Gastrocnemius medialis (tissue), 4 donors: Measurements from ENCODE around the gene SCN8A.

ENCODE experiments used
- POLR2A ChIP-seq, 2 donors: fragments of 450-650 bp; IDR thresholded peaks; one replicate each; pipeline ENCODE4 v1.6.1; 2017; ENCODE audit warnings: antibody characterized with exemption in 2 of 2, mild to moderate bottlenecking in 2 of 2, moderate library complexity in 2 of 2
- TF ChIP-seq, protein P1 (sequence below), 5 experiments: fragments of 450-650 bp in 3 of 5; fragments of 200-600 bp in 2 of 5; sonication (generic) in 2 of 5; IDR thresholded peaks in 4 of 5; conservative IDR thresholded peaks in 1 of 5; 1 replicate in 4 of 5; 2 replicates in 1 of 5; pipeline ENCODE4 v1.5.1; 2016 to 2019; ENCODE audit warnings: antibody characterized with exemption in 5 of 5, mild to moderate bottlenecking in 3 of 5, moderate library complexity in 3 of 5

DNA sequence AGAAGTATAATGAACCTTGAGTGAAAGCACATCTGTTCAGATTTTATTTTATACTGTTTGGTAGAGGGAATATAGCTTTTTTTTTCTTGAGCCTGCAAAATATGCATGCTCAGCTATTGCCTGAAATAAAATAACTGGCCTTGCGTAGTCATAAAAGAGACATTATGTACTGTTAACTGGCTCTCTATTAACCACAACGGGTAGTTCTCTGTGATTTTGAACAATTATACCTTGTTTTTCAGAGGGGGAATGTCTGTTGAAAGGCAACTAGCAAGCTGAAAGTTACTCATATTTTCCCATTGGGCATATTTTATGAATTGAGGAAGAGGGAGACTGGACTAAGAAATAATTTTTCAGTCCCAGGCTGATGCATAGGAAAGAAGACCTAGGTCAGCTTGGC lies 194.9 kb downstream of the SCN8A start:
- TF ChIP-seq, protein P1, sequence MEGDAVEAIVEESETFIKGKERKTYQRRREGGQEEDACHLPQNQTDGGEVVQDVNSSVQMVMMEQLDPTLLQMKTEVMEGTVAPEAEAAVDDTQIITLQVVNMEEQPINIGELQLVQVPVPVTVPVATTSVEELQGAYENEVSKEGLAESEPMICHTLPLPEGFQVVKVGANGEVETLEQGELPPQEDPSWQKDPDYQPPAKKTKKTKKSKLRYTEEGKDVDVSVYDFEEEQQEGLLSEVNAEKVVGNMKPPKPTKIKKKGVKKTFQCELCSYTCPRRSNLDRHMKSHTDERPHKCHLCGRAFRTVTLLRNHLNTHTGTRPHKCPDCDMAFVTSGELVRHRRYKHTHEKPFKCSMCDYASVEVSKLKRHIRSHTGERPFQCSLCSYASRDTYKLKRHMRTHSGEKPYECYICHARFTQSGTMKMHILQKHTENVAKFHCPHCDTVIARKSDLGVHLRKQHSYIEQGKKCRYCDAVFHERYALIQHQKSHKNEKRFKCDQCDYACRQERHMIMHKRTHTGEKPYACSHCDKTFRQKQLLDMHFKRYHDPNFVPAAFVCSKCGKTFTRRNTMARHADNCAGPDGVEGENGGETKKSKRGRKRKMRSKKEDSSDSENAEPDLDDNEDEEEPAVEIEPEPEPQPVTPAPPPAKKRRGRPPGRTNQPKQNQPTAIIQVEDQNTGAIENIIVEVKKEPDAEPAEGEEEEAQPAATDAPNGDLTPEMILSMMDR (IDR thresholded peaks at IDR 0.05 in 4 of 5, conservative IDR thresholded peaks at IDR 0.05 in 1 of 5), result no peak
- TF ChIP-seq POLR2A (IDR thresholded peaks at IDR 0.05), result no peak
